GM12878 (cell line): ENCODE data around the gene ESRRB.

Experiments
- CTCF ChIP-seq, 3 experiments: IDR thresholded peaks in 2 of 3; conservative IDR thresholded peaks in 1 of 3; 2 replicates each; pipeline ENCODE4 v1.5.1; 2011; ENCODE audit warnings: low read depth in 3 of 3, low read length in 3 of 3, mild to moderate bottlenecking in 3 of 3, control low read depth in 2 of 3, moderate library complexity in 2 of 3, inconsistent platforms in 1 of 3, mixed read lengths in 1 of 3; ENCODE audit not compliant: control insufficient read depth in 2 of 3, insufficient read depth in 1 of 3; ENCODE audit errors: extremely low read depth in 1 of 3
- FOXM1 ChIP-seq: IDR thresholded peaks from 2 replicates; pipeline ENCODE4 v1.6.1; 2012; ENCODE audit warnings: low read depth, mild to moderate bottlenecking, inconsistent platforms, low read length, moderate library complexity
- POLR2AphosphoS5 ChIP-seq: IDR thresholded peaks from 2 replicates; pipeline ENCODE4 v1.6.1; 2011; ENCODE audit warnings: mild to moderate bottlenecking, low read length, inconsistent platforms
- SMC3 ChIP-seq: IDR thresholded peaks from 2 replicates; pipeline ENCODE4 v1.6.1; 2011; ENCODE audit warnings: low read length, improper control_type of control experiment, borderline replicate concordance
- ZNF274 ChIP-seq: IDR thresholded peaks from one replicate; pipeline ENCODE4 v1.8.0; 2011; ENCODE audit not compliant: insufficient read length, insufficient read depth

DNA sequence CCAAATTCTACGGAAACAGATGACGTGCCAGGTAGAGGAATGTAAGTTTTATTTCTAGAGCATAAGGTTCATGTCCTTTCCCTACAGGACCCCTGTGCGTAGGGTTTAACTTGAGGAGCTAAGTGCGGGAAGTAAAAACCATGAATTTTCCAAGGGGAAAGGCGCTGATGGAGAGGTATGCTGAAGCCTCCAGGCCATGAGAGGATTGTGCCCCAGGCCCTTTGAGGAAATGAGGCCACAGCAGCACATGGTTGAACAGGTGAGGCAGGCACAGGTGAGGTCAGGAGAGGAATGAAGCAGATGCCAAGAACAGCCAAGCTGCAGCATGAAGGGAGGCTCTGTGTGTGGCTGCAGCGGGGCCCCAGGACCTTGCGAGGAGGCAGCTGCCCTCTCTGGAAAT, 14.7 kb downstream of the ESRRB start:
- no peak for TF ChIP-seq ZNF274
- no peak for TF ChIP-seq SMC3
- no peak for TF ChIP-seq POLR2AphosphoS5
- no peak for TF ChIP-seq FOXM1
- TF ChIP-seq CTCF (IDR thresholded peaks at IDR 0.05 in 2 of 3, conservative IDR thresholded peaks at IDR 0.05 in 1 of 3; ENCODE audit: control insufficient read depth in 2 of 3, extremely low read depth in 1 of 3, insufficient read depth in 1 of 3, low read depth in 3 of 3, low read length in 3 of 3): no peak
